GM21360 (cell line): Measurements from ENCODE around the gene MEX3B.

Experiments used
- ATAC-seq: cut with Tn5 transposase; IDR thresholded peaks from one replicate; pipeline ENCODE4 v1.9.1; 2021; ENCODE audit warnings: mild to moderate bottlenecking, moderate library complexity; ENCODE audit not compliant: unreplicated experiment

MEX3B gene

DNA sequence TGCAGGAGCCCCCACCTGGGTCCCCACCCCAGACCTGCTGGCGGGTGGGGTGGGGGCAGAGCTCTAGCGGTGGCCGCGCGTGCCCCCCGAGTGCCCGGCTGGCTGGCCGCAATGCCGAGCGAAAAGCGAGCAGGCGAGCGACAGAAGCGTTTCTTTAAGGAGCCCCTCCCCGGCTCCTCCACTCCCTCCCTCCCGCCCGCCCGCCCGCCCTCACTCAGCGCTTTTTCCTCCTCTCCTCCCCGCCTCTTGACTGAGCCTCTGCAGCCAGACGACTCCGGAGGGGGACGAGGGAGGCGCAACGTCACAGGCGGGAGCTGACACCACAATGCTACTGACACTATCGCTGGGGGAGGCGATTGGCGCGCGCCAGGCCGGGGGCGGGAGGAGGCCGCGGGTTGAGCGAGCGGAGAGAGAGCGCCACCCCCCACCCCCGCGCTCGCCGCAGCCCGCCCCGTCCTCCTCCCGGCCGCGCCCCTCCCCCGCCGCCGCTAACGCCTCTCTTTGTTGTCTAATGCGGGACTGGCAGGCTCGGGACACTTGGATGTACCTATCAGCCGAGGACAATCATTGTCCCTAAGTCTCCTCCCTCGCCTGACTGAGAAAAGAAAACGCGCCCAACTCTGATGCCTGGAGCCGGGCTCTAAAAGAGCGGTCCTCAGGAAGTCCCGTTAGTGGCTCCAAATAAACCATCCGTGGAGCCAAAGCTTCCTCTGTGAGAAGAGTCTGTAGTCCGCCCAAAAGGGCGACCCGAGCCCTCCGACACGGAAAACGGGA is at the start of gene MEX3B:
Gene MEX3B, minus strand, starts transcription at position 127 of the 774 bp plus-strand sequence. CDS start 313 bp downstream, outside the sequence.
- peak; percentile 71 for ATAC-seq

DNA sequence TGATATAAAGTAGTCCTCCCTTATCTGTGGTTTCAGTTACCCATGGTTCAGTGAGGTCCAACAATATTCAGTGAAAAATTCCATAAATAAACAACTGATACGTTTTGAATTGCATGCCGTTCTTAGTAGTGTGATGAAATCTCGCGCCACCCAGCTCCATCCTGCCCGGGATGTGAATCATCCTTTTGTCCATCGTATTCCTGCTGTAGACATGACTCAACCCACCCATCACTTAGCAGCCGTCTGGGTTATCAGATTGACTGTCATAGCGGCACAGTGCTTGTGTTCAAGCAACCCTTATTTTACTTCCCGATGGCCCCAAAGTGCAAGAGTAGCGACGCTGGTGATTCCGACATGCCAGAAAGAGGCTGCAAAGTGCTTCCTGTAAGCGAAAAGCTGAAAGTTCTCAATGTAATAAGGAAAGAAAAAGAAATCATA is 48.0 kb upstream of the MEX3B start:
- no peak for ATAC-seq

DNA sequence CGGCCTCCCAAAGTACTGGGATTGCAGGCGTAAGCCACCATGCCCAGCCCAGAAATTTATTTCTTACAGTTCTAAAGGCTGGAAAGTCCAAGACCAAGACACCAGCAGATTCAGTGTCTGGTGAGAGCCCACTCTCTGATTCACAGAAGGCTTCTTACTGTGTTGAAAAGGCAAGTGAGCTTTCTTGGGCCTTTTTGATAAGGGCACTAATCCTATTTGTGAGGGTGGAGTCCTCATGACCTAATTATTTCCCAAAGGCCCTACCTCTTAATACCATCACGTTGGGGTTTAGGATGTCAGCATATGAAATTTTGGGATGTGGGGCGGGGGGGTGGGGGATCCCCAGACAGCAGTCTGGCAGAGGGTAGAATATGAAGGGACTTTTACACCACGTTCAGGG is 47.5 kb upstream of the MEX3B start:
- ATAC-seq = no peak

DNA sequence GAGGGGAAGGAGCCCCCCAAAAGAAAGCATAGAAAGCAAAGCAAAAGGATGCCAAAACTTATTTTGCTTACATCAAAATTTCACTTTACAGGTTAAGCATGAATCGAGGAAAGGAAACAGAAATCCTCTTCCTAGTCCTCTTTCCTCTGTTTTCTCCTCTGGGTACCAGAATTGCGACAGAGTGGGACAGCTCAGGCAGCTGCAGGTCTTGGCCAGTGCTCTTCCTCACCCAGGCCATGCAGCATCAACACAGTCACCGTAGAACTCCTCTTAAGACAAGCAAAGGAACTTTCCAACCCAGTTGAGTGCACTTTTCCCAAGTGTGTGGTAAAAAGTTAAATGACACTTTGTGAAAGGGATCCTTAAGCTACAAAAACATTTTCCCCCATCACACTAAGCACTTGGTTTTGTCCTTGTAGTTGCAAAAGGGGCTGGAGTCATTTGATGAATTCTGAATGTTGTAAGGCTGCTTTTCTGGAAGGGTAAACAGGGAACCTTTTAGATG is 45.9 kb upstream of the MEX3B start:
- no peak for ATAC-seq

DNA sequence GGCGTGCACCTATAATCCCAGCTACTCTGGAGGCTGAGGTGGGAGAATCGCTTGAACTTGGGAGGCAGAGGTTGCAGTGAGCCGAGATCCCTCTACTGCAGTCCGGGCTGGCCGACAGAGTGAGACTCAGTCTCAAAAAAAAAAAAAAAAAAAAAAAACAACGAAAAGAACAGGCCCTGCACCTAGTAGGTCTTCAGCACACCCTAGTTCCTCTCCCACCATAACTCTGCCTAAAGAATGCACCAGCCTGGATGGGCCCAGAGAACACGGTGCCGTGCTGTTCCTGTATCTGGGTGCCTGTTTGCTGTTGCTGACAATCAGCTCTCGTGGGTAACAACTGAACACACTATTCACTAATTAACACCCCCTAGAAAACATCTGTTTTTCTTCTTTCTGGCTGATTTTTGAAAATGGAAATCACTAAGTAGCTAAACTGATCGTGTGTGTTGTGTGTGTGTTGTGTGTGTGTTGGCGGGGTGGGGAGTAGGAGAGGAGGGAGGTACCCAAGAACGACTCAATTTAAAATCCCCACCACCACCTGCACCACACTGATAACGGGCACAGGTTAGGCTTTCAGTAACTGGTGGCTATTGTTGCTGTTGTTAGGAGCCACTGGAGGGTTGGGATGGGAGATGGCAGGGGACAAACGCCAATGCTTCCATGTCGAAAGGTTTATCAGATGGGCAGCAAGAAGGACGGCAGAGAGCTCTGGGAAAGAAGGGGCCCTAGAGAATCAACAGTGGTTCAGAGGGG is 40.6 kb upstream of the MEX3B start:
- ATAC-seq = no peak

DNA sequence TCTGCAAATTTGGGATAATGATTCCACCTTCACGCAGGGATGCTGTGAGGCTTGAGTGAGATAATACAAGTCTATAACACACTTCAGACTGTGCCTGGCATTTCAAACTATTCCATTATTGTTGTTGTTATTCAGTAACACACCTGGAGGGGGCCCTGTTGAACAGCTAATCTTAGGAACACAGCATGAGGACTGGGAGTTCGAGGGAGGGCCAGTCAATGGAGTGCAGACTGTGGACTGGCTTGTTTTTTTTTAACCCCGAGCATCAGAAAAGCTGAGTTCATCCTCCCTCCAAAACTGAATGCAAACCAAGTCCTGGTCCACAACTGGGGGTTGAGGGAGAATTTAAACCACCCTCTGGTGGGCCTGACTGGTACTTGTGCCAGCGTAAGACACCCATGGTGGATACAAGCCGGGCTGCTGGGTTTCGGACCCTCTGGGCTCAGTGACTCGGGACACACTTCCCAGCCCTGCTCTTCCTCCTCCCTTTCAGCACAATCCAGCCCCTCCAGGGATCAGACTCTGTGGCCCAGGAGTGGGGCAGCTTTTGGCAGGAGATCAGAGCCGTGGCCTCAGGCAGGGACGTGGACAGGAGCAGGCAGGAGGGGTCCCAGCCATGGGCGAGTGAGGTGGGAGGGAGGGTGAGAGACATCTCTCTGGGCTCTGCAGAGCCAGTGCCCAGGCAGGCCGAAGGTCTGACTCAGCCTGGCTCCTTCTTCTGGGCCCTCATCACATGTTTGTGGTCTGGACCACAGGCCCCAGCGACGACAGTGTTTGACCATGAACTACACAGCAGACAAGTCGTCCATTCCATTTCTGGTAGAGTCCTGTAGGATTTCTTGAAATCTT is 36.3 kb upstream of the MEX3B start:
- no peak for ATAC-seq

DNA sequence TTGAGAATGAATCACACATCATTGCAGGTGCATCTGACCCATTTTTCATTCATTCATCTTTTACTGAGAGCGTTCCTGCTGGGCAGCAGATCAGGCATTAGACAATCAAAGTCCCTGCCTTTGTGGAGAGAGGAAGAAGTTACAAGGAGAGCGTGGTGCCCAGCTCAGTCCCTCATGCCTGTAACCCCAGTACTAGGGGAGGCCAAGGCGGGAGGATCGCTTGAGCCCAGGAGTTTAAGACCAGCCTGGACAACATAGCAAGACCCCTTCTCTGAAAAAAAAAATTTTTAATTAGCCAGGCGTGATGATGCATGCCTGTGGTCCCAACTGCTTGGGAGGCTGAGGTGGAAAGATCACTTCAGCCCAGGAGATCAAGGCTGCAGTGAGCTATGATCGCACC is 35.0 kb upstream of the MEX3B start:
- no peak for ATAC-seq

DNA sequence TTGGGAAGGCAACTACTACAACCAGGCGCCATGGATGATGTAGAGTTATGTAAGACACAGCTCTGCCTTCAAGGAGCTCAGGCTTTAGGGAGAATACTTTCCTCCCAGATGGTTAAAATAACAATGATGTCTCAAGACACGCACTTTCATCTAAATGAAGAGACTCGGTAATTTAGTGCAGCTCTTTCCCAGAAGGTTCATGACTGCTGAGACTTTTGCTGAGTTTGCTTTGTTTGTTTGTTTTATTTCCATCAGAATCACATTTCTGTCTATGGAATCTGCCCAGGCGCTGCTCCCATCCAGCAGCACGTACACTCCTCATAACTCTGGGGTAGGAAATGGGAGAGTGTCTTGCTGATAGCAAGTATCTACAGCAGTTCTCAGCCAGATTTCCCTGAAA is 33.9 kb upstream of the MEX3B start:
- no peak for ATAC-seq

DNA sequence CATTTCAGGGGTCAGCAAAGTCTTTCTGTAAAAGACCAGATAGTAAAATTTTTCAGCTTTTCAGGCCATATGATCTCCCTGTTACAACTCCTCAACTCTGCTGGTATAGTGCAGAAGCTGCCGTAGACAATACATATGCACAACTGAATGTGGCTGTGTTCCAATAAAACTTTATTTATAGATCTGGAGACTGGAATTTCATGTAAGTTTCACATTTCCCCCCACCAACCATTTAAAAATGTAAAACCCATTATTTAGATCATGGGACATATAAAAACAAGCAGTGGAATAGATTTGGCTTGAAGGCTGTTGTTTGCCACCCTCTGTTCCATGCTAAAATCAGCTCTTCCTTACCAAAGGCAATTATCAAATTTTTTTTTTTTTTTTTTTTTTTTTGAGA is 28.8 kb upstream of the MEX3B start:
- no peak for ATAC-seq

DNA sequence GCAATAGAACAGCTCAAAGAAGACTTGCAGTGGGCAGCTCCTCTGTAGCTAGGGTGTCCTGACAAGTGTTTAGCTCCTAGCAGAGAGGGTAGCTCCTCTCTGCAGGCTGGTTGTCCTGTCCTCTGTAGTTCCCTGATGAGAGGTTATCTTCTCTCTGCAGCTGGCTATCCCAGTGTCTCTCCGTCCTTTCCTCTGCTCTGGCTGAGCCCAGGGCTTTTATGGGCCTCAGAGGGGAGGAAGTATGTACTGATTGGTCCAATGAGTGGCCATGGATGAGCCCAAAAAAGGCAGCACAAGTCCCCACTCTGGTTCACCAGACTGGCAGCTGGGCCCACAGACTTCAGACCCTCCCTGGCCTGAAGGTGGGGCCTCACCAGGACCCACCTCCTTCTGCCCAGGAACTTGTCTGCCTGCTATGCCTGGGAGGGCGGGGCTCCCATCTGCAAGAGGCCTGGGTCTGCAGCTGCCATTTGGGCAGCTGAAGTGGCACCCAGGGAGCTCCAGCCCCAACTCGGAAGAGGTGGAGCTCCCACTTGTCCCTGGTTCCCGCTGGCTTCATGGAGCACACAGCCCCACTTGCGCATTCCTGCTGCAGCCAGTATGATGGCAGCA is 27.2 kb upstream of the MEX3B start:
- no peak for ATAC-seq

DNA sequence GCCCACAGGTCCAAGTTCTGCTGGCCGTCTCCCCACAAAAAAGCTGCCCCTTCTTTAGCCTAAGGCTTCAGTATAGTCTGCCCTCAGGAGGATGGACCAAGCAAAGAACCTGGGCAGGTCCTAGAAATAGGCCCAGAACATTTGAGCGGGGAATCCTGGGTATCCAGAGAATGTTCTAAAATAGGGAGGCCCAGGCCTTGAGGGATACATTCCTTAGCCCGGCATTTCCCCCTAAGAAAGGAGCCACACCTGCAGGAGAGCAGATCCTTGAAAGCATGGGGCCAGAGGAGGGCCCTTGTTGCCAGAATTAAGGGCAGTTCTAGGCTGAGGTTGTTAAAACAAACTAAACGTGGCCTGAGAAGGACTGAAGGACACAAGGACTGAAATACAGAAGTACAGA is 20.6 kb upstream of the MEX3B start:
- ATAC-seq = no peak

DNA sequence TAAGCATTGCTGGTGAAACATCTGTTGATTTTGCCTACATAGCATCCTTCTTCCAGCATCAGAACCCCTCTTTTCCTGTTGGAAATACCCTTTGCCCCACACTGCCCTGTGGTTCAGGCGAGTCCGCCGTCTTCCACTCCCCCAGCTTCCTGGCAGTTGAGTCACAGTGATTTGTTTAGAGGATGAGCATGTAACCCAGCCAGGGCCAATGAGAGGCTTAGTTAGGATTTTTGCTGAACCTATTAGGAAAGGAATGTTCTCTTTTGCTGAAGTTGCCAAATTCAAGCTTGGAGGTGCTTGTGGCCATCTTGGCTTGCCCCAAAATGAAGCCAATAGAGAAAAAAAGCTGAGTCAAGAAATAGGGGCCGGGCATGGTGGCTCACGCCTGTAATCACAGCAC is 19.0 kb upstream of the MEX3B start:
- no peak for ATAC-seq

DNA sequence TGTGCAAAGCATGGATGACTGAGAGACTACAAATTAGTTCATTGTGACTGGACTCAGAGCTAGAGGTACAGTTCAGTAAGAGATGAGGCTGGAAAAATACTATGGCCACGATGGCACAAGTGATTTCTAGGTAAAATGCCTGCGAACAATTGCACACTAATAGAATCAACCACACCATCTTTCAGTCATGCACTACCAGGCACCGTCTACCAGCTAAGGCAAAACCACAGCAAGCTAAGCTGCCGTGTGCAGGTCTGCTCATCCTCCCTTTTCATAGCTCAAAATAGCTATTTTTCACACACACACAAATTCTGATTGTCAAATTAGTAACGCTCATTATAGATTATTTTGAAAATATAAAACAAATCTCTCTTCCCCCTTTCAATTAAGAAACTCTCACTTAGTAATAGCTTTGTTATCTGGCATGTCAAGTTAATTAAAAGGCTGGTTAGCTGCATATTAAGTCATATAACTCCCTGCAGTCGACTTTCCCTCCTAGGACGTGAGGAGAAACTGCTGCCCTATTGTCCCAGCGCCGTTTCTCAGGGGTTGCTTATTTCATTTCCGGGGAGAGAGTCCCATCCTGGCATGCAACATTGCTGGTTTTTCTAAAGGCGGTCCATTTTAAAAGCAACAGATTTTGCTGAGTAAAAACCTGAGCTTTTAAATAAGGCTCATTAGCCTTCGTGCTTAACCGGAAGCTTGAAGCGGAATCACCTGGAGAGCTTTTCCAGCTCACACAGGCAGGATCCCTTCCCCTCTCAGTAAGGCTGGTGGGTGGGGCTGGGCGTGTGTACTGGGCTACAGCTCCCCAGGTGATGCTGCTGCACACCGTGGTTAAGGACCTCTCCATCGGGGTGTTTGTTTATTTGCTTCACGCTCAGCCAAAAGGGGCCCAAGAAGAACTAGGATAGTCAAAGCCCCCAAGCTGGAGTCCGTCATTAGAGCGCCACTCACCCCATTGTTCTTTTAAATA is 16.9 kb upstream of the MEX3B start:
- no peak for ATAC-seq

DNA sequence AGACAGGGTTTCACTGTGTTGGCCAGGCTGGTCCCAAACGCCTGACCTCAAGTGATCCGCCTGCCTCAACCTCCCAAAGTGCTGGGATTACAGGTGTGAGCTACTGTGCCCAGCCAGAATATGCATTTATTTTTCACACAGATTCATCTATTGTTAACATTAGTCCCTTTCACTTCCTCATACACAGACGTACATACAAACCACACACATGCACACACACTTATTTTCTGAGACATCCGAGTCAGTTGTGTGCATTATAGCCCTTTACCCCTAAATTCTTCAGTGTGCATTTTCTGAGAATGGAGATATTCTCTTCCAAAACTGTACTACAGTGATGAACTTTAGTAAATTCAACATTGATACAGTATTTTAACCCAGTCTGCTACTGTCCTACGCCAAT is 15.0 kb upstream of the MEX3B start:
- no peak for ATAC-seq

DNA sequence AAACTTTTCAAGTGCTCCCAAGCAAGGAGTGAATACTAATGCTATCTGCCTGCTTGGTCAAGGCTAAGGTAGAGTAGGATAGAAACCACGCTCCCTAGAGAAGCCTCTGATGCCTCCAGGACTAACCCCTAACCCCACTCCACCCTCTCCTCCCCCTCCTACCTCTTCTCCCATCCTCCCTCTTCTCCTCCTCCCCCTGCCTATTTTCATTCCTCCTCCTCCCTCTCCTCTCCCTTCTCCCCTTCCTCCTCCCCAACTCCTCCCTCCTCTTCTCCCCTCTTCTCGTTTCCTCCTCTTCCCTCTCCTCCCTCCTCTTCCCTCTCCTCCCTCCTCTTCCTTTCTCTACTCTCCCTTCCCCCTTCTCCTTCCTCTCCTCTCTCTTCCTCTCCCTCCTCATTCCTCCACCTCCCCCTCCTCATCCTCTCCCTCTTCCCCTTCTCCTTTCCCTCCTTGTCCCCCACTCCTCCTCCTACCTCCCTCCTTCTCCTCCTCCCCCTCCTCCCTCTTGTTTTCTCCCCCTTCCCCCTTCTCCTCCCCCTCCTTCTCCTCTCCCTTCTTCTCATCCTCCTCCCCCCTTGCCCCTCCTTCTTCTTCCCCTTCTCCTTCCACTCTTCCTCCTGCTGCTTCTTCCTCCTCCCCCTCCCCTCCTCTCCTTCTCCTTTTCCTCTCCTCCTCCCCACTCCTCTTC is 12.8 kb upstream of the MEX3B start:
- ATAC-seq = no peak

DNA sequence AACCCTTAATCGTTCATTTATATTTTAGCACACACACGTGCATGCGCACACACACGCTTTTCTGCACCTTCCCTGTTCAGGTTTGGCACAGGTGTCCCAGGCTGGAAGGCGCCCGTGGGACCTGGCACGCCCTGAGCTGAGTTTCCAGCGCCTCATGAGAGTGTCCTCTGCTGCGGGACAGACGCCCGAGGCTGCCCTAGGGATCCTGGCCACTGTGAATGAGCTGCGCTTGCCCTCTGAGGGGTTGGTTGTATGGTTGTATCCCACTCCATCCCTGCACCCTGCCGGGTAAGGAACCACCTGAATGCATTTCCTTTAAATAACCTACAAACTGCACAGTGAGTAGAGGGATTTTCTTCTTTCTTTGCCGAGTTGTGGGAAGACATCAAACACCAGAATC is 12.2 kb upstream of the MEX3B start:
- ATAC-seq = no peak

DNA sequence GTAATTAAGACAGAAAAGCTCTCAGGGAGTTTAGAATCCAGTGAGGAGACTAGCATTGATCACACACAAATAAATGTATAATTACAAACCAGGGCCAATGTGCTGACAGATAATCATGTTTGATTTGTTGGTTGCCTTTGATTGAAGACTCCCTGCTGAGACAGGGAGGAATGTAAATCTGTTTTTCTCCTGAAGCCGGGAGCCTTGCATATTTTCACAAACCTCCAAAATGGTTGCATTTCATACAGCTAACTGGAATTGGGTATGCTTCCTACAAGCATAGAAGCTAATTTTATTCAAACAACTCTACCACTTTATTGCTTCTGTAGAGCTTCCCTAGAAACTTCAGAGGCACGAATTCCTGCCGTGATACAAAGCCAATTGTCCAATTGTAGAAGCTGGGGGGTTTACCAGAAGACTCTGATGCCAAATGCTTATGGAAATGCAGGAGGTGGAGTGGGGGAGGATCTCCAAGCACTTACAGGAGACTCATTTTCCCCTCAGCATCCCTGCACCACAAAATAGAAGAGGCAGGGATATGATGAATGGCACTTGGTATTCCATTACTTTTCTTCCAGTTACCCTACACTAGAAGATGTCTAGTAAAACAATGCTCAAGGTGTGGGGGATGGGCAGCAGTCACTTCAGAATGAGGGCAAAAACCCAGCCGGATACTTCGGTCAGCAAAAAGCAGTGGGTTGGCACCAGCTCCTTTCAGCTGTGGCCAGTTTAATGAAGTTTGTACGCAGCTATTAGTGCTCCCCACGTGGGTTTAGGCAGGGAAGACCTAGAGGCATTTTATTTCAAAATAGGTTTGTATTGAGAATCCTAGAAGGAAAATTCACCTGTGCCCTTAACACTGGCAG is 11.4 kb upstream of the MEX3B start:
- ATAC-seq = no peak

DNA sequence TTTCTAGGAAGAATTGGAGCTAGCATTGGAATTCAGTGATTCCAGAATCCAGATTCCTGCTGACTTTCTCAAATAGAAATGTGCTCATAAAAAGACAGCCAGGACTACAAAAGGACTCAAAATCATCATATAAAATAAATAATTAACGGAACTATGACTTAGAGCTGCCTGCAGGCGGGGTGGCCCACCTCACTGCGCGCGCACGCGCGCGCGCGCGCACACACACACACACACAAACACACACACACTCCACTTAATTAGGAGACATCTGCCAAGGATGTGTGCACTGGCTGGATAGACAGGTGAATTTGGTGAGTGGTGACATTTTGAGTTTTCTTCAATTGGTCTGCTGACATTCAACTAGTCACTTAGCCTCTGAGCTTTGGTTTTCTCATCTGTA is 6.9 kb upstream of the MEX3B start:
- no peak for ATAC-seq
